Measurements from ENCODE around the gene CYTH4.

The CYTH4 gene

GRCh38 chr22:37287550-37287951 lies 5.2 kb downstream of the CYTH4 start:
- TF ChIP-seq, protein P1, sequence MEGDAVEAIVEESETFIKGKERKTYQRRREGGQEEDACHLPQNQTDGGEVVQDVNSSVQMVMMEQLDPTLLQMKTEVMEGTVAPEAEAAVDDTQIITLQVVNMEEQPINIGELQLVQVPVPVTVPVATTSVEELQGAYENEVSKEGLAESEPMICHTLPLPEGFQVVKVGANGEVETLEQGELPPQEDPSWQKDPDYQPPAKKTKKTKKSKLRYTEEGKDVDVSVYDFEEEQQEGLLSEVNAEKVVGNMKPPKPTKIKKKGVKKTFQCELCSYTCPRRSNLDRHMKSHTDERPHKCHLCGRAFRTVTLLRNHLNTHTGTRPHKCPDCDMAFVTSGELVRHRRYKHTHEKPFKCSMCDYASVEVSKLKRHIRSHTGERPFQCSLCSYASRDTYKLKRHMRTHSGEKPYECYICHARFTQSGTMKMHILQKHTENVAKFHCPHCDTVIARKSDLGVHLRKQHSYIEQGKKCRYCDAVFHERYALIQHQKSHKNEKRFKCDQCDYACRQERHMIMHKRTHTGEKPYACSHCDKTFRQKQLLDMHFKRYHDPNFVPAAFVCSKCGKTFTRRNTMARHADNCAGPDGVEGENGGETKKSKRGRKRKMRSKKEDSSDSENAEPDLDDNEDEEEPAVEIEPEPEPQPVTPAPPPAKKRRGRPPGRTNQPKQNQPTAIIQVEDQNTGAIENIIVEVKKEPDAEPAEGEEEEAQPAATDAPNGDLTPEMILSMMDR (IDR thresholded peaks at IDR 0.05; ENCODE audit: low read depth, low read length), result no peak
- no peak for DNase-seq (ENCODE audit: extremely low read depth, low read depth)

DNA sequence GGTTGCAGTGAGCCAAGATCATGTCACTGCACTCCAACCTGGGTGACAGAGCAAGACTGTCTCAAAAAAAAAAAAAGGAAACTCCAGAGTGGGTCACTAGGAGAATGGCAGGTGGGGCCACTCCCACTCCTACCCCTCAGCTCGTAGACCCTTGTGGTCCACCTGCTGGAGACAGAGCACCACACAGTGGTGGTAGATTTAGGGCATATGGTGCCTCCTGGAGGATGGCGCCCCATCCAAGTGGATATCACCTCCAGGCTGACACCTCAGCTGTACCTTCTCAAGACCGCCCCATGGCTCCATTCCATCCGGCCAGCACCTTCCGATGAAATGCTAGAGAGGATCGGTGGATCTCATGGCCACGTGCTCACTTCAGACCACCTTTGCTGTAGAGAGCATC lies 6.2 kb downstream of the CYTH4 start:
- no peak for DNase-seq (ENCODE audit: extremely low read depth, low read depth)
- TF ChIP-seq, protein P1 (IDR thresholded peaks at IDR 0.05; ENCODE audit: low read depth, low read length), result no peak

DNA sequence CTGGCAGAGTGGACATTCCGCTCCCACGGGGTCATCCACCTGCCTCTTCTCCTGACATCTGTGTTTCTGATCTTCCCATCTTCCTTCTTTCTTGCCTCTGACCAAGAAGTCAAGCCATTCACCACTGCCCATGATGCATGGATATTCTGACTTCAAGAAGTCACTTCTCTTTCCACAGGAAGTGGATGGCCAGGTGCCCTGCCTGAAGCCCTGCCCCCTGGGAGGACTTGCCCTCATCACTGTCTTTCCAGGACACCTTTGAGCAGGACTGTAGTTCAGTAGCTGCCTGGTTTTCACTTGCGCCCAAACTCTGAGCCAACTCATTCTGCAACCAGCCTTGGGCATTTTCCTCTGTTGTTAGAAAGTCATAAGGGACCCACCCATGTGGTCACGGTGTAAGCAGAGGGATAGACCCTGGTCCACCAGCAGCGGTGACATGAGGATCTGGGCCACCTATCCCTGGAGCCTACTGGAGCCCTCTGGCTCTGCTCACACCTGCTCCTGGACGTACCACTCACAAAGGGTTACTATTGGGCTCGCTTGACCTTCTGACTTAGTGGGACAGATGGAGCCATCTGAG lies 6.9 kb downstream of the CYTH4 start:
- TF ChIP-seq, protein P1 (IDR thresholded peaks at IDR 0.05; ENCODE audit: low read depth, low read length), result no peak
- no peak for DNase-seq (ENCODE audit: extremely low read depth, low read depth)

- TF ChIP-seq, protein P1 (IDR thresholded peaks at IDR 0.05; ENCODE audit: low read depth, low read length), result no peak
- DNase-seq (ENCODE audit: extremely low read depth, low read depth), result no peak
Observed at GRCh38 chr22:37290737-37291136, 8.4 kb downstream of the CYTH4 start.

- DNase-seq (ENCODE audit: extremely low read depth, low read depth), result no peak
Observed at GRCh38 chr22:37291559-37292298, 9.4 kb downstream of the CYTH4 start.

GRCh38 chr22:37292641-37293040 lies 10.3 kb downstream of the CYTH4 start:
- no peak for DNase-seq (ENCODE audit: extremely low read depth, low read depth)
- TF ChIP-seq, protein P1 (IDR thresholded peaks at IDR 0.05; ENCODE audit: low read depth, low read length), result no peak

More at GRCh38 chr22:37291559-37292298, 9.4 kb downstream of the CYTH4 start:
- TF ChIP-seq, protein P1 (IDR thresholded peaks at IDR 0.05; ENCODE audit: low read depth, low read length), result no peak

- TF ChIP-seq, protein P1 (IDR thresholded peaks at IDR 0.05; ENCODE audit: low read depth, low read length), result no peak
- DNase-seq (ENCODE audit: extremely low read depth, low read depth), result no peak
Observed at GRCh38 chr22:37293172-37293571, 10.9 kb downstream of the CYTH4 start.

Measured in AG09319 (cell line).